ENCODE data around the gene SPRY2. TPM values are rescaled to one million over a fixed set of nuclear protein-coding genes. Genes with fewer than 3 reads are reported as not detected.

SPRY2 gene
- total RNA-seq, 1 experiment from 2014 or later, result 19.0 TPM

- CTCF ChIA-PET, result no interaction called here
- 0 out of 2 replicates have a peak overlapping the region, but pooled peaks have one; percentile 16 for H2AFZ ChIP-seq (ENCODE audit: low read length)
- H4K20me1 ChIP-seq (ENCODE audit: low read length), result peaks cover 58% of the 10 kb centered on the region
- DNase-seq (peak; percentile 56), ATAC-seq (peak; percentile 14)
- peak overlapping the region; percentile 93 for H3K4me2 ChIP-seq (ENCODE audit: low read length)
- intact Hi-C loops (cut with micrococcal nuclease), result loop anchor here (1.0 to 10.0 kb wide), 4 partner anchors 114 to 708 kb away; no protein-coding TSS in a partner anchor
- H3K9ac ChIP-seq (ENCODE audit: low read length), result peak overlapping the region; percentile 99
- POLR2A ChIA-PET (ENCODE audit: unreplicated experiment), result interaction anchor here (0.6 kb wide), 1 partner anchor 253 kb away, joined by 3 read pairs; no protein-coding TSS in a partner anchor
- H3K36me3 ChIP-seq (ENCODE audit: low read depth, low read length), result peaks cover 18% of the 10 kb centered on the region
- H3K4me3 ChIP-seq (ENCODE audit: low read length), result peak overlapping the region; percentile 99
- H3K27me3 ChIP-seq (ENCODE audit: low read length), result no peaks in the 10 kb centered on the region
- no peaks in the 10 kb centered on the region for H3K9me2 ChIP-seq (replicated peaks; ENCODE audit: low read length)
- peak overlapping the region; percentile 91 for H3K27ac ChIP-seq (ENCODE audit: low read length)
- no peaks in the 10 kb centered on the region for H3K9me3 ChIP-seq (ENCODE audit: low read length)
- BruUV-seq (replicated peaks), result no TSS peak
- H3F3A ChIP-seq (ENCODE audit: low read length, unreplicated experiment), result no peaks in the 10 kb centered on the region
- TF ChIP-seq EZH2phosphoT487 (IDR thresholded peaks at IDR 0.05; ENCODE audit: borderline replicate concordance, low read length) (no peak), CTCF (conservative IDR thresholded peaks at IDR 0.05; ENCODE audit: low read depth, low read length) (peak; percentile 29; the same call in 1 of the 2 replicates), EZH2 (IDR thresholded peaks at IDR 0.05; ENCODE audit: low read length, unreplicated experiment) (no peak)
- H3K4me1 ChIP-seq (ENCODE audit: insufficient read depth, low read length), result peaks cover 36% of the 10 kb centered on the region
- H3K79me2 ChIP-seq (ENCODE audit: low read length), result peaks cover 68% of the 10 kb centered on the region
Observed at GRCh38 chr13:80338781-80339562, 2.0 kb downstream of the SPRY2 start.

GRCh38 chr13:80337288-80338081 lies 3.4 kb downstream of the SPRY2 start:
- peaks cover 81% of the 10 kb centered on the region for H3K79me2 ChIP-seq (ENCODE audit: low read length)
- ChIA-PET POLR2A (ENCODE audit: unreplicated experiment) (interaction anchor here (0.6 kb wide), 1 partner anchor 1043 kb away, joined by 4 read pairs; no protein-coding TSS in a partner anchor), CTCF (no interaction called here)
- peaks cover 58% of the 10 kb centered on the region for H4K20me1 ChIP-seq (ENCODE audit: low read length)
- H3K27ac ChIP-seq (ENCODE audit: low read length), result no peak overlapping the region
- no peaks in the 10 kb centered on the region for H3F3A ChIP-seq (ENCODE audit: low read length, unreplicated experiment)
- peak overlapping the region; percentile 99 for H3K4me3 ChIP-seq (ENCODE audit: low read length)
- no TSS peak for BruUV-seq (replicated peaks)
- no peaks in the 10 kb centered on the region for H3K9me3 ChIP-seq (ENCODE audit: low read length)
- no peaks in the 10 kb centered on the region for H3K9me2 ChIP-seq (replicated peaks; ENCODE audit: low read length)
- H3K9ac ChIP-seq (ENCODE audit: low read length), result peak overlapping the region; percentile 99
- ATAC-seq, result no peak
- DNase-seq, result no peak
- H3K36me3 ChIP-seq (ENCODE audit: low read depth, low read length), result peaks cover 18% of the 10 kb centered on the region
- H2AFZ ChIP-seq (ENCODE audit: low read length), result no peak overlapping the region
- TF ChIP-seq EZH2 (IDR thresholded peaks at IDR 0.05; ENCODE audit: low read length, unreplicated experiment) (no peak), CTCF (conservative IDR thresholded peaks at IDR 0.05; ENCODE audit: low read depth, low read length) (no peak), EZH2phosphoT487 (IDR thresholded peaks at IDR 0.05; ENCODE audit: borderline replicate concordance, low read length) (no peak)
- no peaks in the 10 kb centered on the region for H3K27me3 ChIP-seq (ENCODE audit: low read length)
- H3K4me1 ChIP-seq (ENCODE audit: insufficient read depth, low read length), result peaks cover 28% of the 10 kb centered on the region
- peak overlapping the region; percentile 93 for H3K4me2 ChIP-seq (ENCODE audit: low read length)
- intact Hi-C loops (cut with micrococcal nuclease), result loop anchor here (1.0 to 10.0 kb wide), 2 partner anchors 113 to 706 kb away; no protein-coding TSS in a partner anchor

Data from PC-3 (cell line).